GM12865 (cell line): ENCODE data around the gene TRIM21.

Experiments
- DNase-seq: peaks from one replicate; pipeline ENCODE4 v3.0.0; 2010; ENCODE audit warnings: low read depth
- H3K4me3 ChIP-seq: 2 replicates; pipeline ENCODE4 v1.5.1; 2011; ENCODE audit warnings: mild to moderate bottlenecking, low read depth, low read length, control low read depth
- TF ChIP-seq, protein P1 (sequence below): IDR thresholded peaks from 2 replicates; pipeline ENCODE4 v1.5.1; 2011; ENCODE audit warnings: low read length, control low read depth, low read depth, inconsistent platforms; ENCODE audit not compliant: insufficient read depth; ENCODE audit errors: missing control alignments

The TRIM21 gene

DNA sequence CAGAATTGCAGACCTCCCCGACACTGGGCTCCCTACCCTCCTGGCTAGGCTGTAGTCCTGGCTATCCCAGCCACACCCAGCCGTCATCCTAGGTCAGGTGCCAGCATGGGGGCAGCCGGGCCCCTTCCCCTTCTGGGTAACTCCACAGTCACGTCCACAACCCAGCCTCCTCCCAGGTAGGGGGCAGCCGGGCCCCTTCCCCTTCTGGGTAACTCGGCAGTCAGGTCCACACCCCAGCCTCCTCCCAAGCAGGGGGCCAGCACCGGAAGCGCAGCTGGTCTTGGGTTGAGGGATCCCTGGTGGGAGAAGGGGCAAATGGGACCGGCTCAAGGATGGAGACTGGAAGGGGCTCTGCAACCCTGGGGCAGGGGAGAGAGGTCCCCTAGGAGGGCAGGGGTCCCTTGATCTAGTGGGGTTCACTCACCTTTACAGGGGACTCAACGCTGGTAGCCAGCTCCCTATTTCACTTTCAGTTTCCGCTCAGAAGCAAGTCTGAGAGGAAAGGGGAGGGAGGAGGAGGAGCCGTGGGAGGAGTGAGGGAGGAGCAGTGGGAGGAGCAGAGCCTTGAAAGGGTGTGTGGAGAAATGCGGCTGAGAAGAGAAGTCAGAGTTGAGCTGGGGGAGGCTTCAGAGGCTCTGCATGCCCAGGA lies at the start of gene TRIM21:
Gene TRIM21 (minus strand): TSS at position 494 of the 649 bp plus-strand sequence. CDS start 3,293 bp downstream, outside the sequence.
- TF ChIP-seq, protein P1, sequence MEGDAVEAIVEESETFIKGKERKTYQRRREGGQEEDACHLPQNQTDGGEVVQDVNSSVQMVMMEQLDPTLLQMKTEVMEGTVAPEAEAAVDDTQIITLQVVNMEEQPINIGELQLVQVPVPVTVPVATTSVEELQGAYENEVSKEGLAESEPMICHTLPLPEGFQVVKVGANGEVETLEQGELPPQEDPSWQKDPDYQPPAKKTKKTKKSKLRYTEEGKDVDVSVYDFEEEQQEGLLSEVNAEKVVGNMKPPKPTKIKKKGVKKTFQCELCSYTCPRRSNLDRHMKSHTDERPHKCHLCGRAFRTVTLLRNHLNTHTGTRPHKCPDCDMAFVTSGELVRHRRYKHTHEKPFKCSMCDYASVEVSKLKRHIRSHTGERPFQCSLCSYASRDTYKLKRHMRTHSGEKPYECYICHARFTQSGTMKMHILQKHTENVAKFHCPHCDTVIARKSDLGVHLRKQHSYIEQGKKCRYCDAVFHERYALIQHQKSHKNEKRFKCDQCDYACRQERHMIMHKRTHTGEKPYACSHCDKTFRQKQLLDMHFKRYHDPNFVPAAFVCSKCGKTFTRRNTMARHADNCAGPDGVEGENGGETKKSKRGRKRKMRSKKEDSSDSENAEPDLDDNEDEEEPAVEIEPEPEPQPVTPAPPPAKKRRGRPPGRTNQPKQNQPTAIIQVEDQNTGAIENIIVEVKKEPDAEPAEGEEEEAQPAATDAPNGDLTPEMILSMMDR, result no peak
- DNase-seq, result peak; percentile 89
- H3K4me3 ChIP-seq, result peak within 1 kb of the TSS; percentile 95

DNA sequence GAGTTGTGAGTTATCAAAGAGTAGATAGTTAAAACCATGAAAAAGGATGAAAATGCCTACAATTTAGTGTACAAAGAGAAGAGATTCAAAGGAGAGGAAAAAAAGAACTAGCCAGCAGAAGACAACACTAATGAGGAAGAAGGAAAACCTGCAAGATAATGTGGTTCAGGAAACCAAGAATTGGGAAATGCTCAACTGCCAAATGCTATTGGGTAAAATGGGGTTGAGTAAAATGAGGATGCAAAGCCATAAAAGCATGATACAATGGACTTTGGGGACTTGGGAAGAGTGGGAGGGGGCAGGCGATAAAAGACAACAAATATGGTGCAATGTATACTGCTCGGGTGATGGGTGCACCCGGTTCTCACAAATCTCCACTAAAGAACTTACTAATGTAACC lies 48.0 kb upstream of the TRIM21 start:
- no peak for DNase-seq
- no peak overlapping the region for H3K4me3 ChIP-seq
- TF ChIP-seq, protein P1, result no peak

DNA sequence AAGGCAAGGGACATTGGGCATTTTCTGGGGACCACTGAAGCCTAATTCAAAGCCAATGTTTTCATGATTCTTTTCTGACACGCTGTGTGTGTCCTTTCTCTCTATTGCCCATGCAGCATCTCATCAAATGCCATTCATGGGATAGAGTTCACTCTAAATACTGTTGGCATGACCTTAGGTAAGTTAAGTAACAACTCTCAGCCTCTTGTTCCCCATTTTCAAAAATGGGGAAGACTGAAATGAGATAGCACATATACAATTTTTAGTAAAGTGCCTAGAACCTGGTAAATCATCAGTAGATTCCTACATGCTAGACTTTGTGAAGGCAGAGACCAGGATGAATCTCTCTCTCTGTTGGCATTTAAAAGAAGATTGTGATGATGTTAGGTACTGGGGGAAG lies 42.9 kb upstream of the TRIM21 start:
- DNase-seq, result no peak
- TF ChIP-seq, protein P1, result no peak
- H3K4me3 ChIP-seq, result no peak overlapping the region

DNA sequence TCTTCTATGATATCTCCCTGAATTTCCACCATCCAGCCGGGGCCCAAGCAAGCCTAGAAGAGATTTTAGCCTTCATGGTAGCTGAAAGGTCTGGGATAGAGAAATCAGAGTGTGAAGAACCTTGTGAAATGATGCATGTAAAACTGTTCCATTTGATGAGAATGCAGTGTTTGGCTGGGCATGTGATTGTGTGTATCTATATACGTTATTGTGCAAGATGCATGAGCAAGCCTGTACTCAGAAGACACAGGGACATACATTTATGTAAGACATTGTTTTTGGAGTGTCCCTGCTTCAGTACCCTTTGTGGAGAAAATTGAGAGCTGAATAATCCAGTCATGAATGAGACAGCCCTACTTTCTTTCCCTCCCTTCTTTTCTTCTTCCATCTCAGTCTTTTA lies 40.4 kb upstream of the TRIM21 start:
- TF ChIP-seq, protein P1, result no peak
- DNase-seq, result no peak
- H3K4me3 ChIP-seq, result no peak overlapping the region

DNA sequence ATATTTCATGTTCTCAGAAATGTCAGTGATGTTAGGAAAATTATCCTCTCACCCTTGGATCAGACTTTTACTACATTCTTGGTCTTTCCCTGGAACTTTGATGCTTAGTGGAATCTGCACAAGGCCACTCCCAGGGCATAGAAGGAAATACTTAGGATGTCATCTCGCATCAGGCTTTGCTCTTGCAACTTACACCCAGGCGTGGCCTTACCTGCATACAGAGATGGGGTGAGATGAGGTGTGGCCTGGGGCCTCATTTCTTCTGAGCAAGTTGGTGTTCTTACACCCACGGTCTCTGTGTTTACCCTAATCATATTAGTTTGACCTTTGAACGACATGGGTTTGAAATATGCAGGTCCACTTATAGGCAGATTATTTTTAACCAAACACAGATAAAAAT lies 36.5 kb upstream of the TRIM21 start:
- TF ChIP-seq, protein P1, result no peak
- no peak for DNase-seq
- H3K4me3 ChIP-seq, result no peak overlapping the region

DNA sequence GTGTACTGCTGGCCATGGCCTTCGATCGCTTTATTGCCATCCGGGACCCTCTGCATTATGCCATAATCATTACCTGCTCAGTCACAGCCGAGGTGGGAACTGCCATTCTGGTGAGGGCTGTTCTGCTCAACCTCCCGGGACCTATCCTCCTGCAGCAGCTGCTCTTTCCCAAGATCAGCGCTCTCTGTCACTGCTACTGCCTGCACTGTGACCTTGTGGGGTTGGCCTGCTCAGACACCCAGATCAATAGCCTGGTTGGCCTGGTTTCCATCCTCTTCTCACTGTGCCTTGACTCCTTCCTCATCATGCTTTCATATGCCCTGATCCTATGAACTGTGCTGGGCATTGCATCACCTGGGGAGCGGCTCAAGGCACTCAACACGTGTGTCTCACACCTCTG lies 24.9 kb upstream of the TRIM21 start:
- TF ChIP-seq, protein P1, result no peak
- DNase-seq, result no peak
- H3K4me3 ChIP-seq, result no peak overlapping the region

DNA sequence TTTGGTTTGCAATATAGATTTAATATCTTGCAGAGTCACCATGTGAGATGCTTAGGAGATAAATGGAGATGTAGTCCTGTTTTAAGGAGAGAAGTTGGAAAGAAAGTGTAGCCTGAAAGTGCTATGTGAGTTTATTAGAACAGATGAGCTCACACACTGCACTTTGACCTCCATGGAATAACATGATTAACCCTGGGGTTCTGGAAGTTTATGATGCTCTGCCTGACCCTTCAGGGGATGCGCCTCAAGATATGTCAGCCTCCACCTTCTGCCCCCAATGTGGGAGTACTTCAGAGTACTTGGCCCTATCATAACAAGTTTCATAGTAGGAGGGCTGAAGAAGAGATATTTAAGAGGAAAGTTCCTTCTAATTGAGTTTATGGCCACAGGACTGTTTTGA lies 23.3 kb upstream of the TRIM21 start:
- H3K4me3 ChIP-seq, result no peak overlapping the region
- TF ChIP-seq, protein P1, result no peak
- no peak for DNase-seq
